GM19395 (cell line): ENCODE results near the gene LSM5.
"Not testable (repeated sequence)": the region's sequence is repeated elsewhere in the genome, so short reads cannot be mapped to it uniquely, and the experiment has no call there.

ENCODE experiments used
- ATAC-seq: cut with Tn5 transposase; IDR thresholded peaks from one replicate; pipeline ENCODE4 v1.9.1; 2021; ENCODE audit warnings: mild to moderate bottlenecking, moderate library complexity; ENCODE audit not compliant: unreplicated experiment

Gene LSM5

GRCh38 chr7:32506266-32507054 lies 16.3 kb upstream of the LSM5 start:
- peak; percentile 86 for ATAC-seq

- no peak for ATAC-seq
Observed at GRCh38 chr7:32502728-32503127, 12.5 kb upstream of the LSM5 start.

DNA sequence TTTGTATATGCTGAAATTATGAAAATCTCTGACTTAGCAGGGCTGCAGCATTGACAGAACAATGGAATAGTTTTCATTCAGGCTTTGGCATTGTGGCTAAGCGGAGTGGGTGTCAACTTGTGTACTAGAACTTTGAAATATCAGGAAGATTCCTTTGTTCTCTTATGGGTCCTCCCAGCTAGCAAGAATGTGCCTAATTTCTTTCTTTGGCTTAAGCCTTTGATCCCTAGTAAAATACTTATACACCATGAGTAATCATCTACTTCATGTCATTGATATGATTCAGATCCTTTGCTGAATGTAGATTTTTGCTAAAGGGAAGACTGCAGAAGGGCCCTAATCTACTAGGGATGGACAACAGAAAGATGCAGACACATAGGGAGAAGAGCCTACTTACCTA lies 11.3 kb upstream of the LSM5 start:
- no peak for ATAC-seq

- ATAC-seq: peak; percentile 79
Observed at GRCh38 chr7:32500922-32501341, 10.8 kb upstream of the LSM5 start.

DNA sequence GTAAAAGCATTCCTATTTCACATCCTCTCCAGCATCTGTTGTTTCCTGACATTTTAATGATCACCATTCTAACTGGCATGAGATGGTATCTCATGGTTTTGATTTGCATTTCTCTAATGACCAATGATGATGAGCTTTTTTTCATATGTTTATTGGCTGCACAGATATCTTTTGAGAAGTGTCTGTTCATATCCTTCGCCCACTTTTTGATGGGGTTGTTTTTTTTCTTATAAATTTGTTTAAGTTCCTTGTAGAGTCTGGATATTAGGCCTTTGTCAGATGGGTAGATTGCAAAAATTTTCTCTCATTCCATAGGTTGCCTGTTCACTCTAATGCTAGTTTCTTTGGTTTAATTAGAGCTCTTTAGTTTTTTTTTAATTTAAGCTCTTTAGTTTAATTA lies 10.0 kb upstream of the LSM5 start:
- not testable (repeated sequence) for ATAC-seq

DNA sequence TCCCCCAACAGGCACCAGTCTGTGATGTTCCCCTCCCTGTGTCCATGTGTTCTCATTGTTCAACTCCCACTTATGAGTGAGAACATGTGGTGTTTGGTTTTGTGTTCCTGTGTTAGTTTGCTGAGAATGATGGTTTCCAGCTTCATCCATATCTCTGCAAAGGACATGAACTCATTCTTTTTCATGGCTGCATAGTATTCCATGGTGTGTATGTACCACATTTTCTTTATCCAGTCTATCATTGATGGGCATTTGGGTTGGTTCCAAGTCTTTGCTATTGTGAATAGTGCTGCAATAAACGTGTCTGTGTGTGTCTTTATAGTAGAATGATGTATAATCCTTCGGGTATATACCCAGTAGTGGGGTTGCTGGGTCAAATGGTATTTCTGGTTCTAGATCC lies 9.6 kb upstream of the LSM5 start:
- ATAC-seq: not testable (repeated sequence)

DNA sequence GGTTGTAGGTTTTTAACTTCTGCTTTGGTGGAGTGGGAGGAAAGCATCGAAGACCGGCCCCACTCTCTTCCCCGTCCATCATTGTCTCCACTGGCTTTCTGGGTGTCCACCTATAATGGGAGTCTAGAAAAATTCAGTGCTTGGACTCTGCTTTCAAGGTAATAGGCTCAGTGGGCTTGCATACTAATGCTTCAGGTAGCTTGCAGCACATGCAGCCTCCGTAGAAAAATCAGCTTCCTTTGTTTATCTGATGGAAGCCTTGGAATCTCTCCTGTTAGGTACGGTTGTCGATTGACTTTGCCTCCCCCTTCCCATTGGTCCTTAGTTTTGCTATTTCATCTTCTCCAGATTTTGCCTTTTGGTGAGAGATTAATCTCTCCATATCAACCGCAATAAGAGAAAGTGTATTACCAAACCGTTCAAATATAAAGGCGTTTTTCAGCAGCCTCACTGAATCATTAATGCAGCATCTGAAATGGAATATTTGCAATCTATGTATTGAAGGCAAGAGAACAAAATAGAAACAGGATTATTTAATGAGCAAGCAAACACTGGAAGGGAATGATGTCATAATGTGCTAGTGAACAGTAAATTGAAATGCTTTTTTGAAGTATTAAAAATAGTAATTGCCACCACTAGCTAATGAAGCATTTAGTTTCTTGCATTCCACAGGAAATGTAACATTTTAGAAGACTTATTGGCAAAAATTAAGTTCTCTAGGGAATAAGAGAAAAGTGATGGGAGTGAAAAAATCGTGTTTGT lies 6.1 kb upstream of the LSM5 start:
- peak; percentile 4 for ATAC-seq

DNA sequence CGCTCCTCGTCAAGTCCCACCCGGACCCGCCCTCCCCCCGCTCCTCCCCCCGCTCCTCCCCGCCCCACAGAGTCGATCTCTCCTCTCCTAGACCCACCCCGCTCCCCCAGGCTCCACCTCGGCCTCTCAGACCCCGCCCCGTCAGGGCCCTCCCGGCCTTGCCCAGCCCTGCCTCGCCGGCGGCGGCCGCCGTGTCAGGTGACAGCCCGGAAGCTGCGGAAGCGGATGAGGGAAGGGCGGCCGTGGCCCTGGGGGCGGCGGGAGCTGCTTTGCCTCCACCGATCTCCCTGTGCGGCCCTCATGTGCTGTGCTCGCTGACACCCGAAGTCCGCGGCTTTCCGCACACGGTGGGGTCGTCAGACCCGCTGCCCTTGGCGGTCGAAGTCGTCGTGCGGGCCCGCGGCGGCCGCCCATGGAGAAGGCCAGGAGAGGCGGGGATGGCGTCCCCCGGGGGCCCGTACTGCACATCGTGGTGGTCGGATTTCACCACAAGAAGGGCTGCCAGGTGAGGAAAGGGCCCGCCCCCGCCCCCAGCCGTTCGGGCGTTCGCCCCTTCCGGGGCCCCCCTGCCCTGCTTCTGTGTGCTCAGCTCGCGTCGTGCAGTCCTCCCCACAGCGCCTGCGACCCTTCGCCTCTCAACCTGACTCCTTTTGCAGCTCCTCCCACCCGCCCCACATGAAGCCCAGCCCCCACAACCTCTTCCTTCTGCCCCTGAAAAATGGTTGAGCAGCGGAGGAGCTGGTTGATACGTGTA lies 5.3 kb upstream of the LSM5 start, which contains the start of gene AVL9:
TSS of gene AVL9 (plus strand) at position 192 of the 754 bp plus-strand sequence. CDS start at position 413, 221 bp downstream.
- peak; percentile 91 for ATAC-seq

- peak; percentile 16 for ATAC-seq
Observed at GRCh38 chr7:32494946-32495297, 4.7 kb upstream of the LSM5 start.

DNA sequence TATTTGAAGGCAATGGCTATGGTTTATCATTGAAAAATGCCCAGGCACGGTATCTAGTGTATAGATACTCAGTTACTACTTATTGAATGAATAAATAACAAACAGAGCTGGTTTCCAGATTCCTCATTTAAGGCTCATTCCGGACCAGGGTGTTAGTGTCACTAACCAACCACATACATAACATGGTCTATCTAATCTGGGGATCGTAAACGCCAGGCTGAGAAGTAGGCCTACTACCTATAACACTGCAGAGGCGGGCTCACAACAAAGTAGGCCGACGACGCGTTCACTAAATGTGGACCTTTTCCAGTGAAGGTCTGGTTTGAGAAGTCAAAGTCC lies 423 bp downstream of the LSM5 start:
- no peak for ATAC-seq

DNA sequence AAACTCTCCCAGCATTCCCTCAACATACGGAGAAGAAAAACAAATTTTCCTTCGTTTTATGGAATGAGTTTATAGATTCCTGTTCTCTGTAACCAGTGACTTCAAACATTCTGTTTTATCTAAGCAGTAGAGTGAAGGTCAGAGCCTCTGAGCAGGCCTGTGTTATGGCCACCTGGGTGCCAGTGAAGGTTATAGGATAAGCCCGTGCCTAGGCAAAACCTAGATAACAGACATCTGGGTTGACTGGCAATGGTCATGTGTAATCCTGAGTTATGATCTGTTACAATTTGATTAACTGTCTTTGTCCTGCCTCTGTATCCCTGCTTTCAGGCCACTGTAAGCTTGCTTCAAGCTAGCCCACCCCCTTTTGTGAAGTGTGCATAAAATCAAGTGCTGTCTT lies 8.3 kb downstream of the LSM5 start:
- ATAC-seq: no peak

- ATAC-seq: no peak
Observed at GRCh38 chr7:32481176-32481575, 9.0 kb downstream of the LSM5 start.

DNA sequence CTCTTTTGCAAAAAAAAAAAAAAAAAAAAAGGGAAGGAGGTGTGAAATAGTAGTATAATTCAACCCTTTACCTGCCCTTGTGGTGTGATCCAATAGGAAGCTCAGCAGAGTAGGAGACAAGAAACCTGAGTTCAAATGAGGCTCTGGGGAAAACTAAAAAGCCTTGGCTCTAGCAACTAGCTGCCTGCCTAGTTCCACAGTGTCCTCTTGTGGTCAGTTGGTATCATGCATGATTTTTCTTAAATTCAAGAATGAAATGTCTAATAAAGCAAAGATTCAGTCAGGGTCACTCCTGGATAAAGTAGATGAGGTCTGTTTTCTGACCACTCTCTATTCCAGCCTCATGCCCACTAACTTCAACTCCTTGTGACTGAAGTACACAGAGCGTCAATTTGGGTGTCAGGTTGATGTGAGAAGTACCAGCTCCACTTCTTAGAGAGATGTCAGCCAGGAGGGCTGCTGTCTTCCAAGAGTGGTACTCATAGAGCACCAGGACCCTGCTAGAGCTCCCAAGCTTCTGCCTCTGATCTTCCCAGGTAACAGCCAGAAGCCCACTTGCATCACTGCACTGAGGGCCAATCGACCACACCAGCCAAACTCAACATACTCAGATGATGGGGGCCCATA lies 10.5 kb downstream of the LSM5 start:
- ATAC-seq: no peak

GRCh38 chr7:32477649-32477980 lies 12.6 kb downstream of the LSM5 start:
- no peak for ATAC-seq

DNA sequence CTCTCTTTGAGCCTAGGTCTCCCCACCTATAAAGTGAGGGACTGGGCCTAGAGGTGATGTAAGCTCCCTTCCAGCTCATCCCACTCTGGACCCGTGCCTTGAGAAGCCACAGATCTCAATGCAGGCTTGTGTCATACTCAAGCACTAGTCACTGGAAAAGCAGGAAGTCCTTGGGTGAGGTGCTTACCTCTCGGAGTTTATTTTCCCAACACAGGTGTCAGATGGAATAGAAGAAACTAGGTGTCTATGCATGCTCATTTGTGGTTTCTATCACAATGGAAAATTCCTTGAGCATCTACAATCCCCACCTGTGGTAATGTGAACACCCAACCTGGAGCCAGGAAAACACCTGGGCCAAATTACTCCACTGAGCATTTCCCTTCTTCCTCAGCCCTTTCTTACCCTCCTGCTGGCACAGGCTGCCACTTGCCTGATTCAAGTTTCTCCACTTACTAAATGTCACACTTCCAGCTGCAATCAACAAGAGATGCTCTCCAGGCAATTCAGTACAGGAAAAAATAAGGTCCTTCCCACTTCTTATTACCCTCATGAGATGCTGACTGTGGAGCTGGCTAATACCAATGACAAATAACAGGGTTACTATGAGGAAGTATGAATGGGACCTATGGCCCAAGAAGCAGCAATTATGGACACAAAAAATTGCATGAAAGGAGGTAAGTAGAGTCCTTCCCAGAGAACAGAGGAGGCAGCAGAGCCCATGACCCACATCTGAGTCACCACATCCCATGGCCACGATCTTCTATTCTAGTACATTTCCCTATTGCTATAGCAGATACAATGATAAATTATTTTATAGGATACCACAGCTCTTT lies 13.1 kb downstream of the LSM5 start:
- ATAC-seq: no peak

- ATAC-seq: no peak
Observed at GRCh38 chr7:32474008-32474407, 16.2 kb downstream of the LSM5 start.

- no peak for ATAC-seq
Observed at GRCh38 chr7:32472015-32472414, 18.2 kb downstream of the LSM5 start.

GRCh38 chr7:32470871-32471270 lies 19.3 kb downstream of the LSM5 start:
- ATAC-seq: no peak

DNA sequence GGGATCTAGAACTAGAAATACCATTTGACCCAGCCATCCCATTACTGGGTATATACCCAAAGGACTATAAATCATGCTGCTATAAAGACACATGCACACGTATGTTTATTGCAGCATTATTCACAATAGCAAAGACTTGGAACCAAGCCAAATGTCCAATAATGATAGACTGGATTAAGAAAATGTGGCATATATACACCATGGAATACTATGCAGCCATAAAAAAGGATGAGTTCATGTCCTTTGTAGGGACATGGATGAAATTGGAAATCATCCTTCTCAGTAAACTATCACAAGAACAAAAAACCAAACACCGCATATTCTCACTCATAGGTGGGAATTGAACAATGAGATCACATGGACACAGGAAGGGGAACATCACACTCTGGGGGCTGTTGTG lies 20.2 kb downstream of the LSM5 start:
- not testable (repeated sequence) for ATAC-seq

- not testable (repeated sequence) for ATAC-seq
Observed at GRCh38 chr7:32464641-32465416, 25.4 kb downstream of the LSM5 start.
